ENCODE measurements around the gene SNCB.

- TF ChIP-seq, protein P1, sequence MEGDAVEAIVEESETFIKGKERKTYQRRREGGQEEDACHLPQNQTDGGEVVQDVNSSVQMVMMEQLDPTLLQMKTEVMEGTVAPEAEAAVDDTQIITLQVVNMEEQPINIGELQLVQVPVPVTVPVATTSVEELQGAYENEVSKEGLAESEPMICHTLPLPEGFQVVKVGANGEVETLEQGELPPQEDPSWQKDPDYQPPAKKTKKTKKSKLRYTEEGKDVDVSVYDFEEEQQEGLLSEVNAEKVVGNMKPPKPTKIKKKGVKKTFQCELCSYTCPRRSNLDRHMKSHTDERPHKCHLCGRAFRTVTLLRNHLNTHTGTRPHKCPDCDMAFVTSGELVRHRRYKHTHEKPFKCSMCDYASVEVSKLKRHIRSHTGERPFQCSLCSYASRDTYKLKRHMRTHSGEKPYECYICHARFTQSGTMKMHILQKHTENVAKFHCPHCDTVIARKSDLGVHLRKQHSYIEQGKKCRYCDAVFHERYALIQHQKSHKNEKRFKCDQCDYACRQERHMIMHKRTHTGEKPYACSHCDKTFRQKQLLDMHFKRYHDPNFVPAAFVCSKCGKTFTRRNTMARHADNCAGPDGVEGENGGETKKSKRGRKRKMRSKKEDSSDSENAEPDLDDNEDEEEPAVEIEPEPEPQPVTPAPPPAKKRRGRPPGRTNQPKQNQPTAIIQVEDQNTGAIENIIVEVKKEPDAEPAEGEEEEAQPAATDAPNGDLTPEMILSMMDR (IDR thresholded peaks at IDR 0.05), result peak in 3 of 5 experiments; percentile 26 to 55 (median 52)
- peak; percentile 55 to 61 for TF ChIP-seq POLR2A (IDR thresholded peaks at IDR 0.05)
Observed at GRCh38 chr5:176647030-176647842, 16.9 kb upstream of the SNCB start, which contains the start of gene TSPAN17.
